Adrenal gland (tissue), 12 donors: Measurements from ENCODE around the gene SPATS2. TPM values are rescaled to one million over a fixed set of nuclear protein-coding genes. Genes with fewer than 3 reads are reported as not detected.
A peak's percentile ranks its signal among the peaks of the same experiment; 100 is the strongest.

Experiments
- DNase-seq, 7 donors: peaks; one replicate each; pipeline ENCODE4 v3.0.0-alpha.2; 2019 to 2020
- H3K27ac ChIP-seq, 5 donors: fragments of 200-600 bp; sonication (generic) in 4 of 5; 1 replicate in 3 of 5; 2 replicates in 2 of 5; pipeline versions ENCODE4 v1.5.1 to v1.8.0; 2016 to 2020; ENCODE audit warnings: mild to moderate bottlenecking in 1 of 5
- H3K27me3 ChIP-seq: fragments of 200-600 bp; 2 replicates; pipeline ENCODE4 v1.8.0; 2021
- H3K36me3 ChIP-seq, 2 donors: fragments of 200-600 bp; replicated peaks in 1 of 2; 1 replicate in 1 of 2; 2 replicates in 1 of 2; pipeline versions ENCODE4 v1.5.1 to v1.8.0; 2018 to 2022
- H3K4me1 ChIP-seq, 2 donors: fragments of 200-600 bp; replicated peaks in 1 of 2; 1 replicate in 1 of 2; 2 replicates in 1 of 2; pipeline versions ENCODE4 v1.5.1 to v1.8.0; 2018 to 2021
- H3K4me3 ChIP-seq, 4 donors: fragments of 200-600 bp; sonication (generic) in 3 of 4; one replicate each; pipeline ENCODE4 v1.5.1; 2016 to 2018
- H3K9me3 ChIP-seq, 3 donors: fragments of 200-600 bp; sonication (generic) in 1 of 3; replicated peaks in 1 of 3; 1 replicate in 2 of 3; 2 replicates in 1 of 3; pipeline versions ENCODE4 v1.5.1 to v1.8.0; 2016 to 2021
- POLR2A ChIP-seq, 2 donors: fragments of 450-650 bp; IDR thresholded peaks; one replicate each; pipeline ENCODE4 v1.6.1; 2017; ENCODE audit warnings: antibody characterized with exemption in 2 of 2, mild to moderate bottlenecking in 2 of 2, moderate library complexity in 1 of 2
- WGBS, 4 donors: extraction: QIAGEN DNeasy Blood & Tissue Kit in 2 of 4; methylation state at CpG; one replicate each; pipeline versions ENCODE4 v1.1.5 to v1.1.7; 2013 to 2017; 5-methylcytosine and 5-hydroxymethylcytosine counted together
- intact Hi-C, 2 donors: fragments of 100-400 bp; cut with DNase I; formaldehyde crosslinking; loops; one replicate each; pipeline versions ENCODE4 v1.14.1 to v1.15.0; 2022 to 2023
- polyA plus RNA-seq, 3 donors: library from polyadenylated mRNA; stranded (reverse); fragments of 200-250 nt in 2 of 3; fragments of 350-450 nt in 1 of 3; fragmentation: Illumina TruSeq in 1 of 3; extraction: RNeasy Lipid Tissue Mini Kit (QIAGEN cat#74804) in 1 of 3; gene quantifications; one replicate each; pipeline ENCODE4 v1.2.3, GENCODE V29; 2013 to 2014
- total RNA-seq, 9 donors: library from RNA; depleted of rRNA in 4 of 9; stranded (reverse); fragments of >200 nt in 4 of 9; fragments of 120-200 nt in 1 of 9; fragmentation: NEBNext Ultra II Directional in 1 of 9; extraction: Animal tissue kit (Norgen Biotek cat#: 25700) in 1 of 9; gene quantifications; one replicate each; pipeline versions ENCODE4 v1.1.0 to v1.2.4, GENCODE V29; 2013 to 2023
- TF ChIP-seq, protein P1 (sequence below), 6 experiments: fragments of 450-650 bp in 4 of 6; fragments of 200-600 bp in 2 of 6; sonication (generic) in 1 of 6; IDR thresholded peaks; 1 replicate in 5 of 6; 2 replicates in 1 of 6; pipeline versions ENCODE4 v1.5.1 to v1.8.0; 2016 to 2021; ENCODE audit warnings: antibody characterized with exemption in 6 of 6, mild to moderate bottlenecking in 2 of 6, moderate library complexity in 1 of 6
- donor health status: healthy with polysubstance abuse.
- donor health status: Bipolar disorder and iron deficiency.
- donor health status: DM: yes; HTN: yes; CAD: no.
- donor health status: DM: no; HTN: no; CAD: no.
- donor health status: DM: no; HTN: no; CAD: no.
- donor health status: DM: yes; HTN: yes; CAD: no.

The SPATS2 gene
- total and polyA plus RNA-seq, 12 donors = 4.9 to 23.1 (median 15.1) TPM

DNA sequence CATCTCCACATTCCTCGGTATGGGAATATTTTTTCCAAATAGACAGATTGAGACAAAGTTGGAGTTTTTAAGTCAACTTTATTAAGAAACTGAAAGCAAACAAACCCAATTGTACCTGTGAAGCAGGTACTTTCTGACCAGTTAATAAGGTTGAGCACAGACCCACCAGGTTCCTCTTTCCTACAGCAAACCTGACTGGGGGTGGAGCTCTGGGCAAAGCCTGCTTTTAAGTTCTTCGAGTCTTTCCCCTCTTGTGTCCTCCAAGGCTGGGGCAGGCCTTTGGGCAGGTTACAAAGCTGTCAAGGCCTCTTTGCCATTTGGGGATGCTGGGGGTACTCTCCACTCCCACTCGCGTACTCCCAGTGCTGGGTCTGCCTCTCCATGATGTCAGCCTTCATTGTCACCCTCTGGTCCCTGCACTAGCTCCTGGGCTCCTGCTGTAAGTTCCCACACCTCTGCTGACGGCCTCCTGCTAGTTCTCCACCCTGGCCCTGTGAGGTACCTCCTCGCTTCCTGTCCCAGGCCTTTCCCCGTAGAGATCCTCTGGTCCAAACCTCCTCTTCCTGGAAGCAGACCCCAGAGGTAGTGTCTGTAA, 174.7 kb downstream of the SPATS2 start:
- peak in 1 of 7 donors; percentile 5 for DNase-seq
- no peaks in the 10 kb centered on the region for H3K36me3 ChIP-seq
- no peak overlapping the region for H3K4me3 ChIP-seq
- no peaks in the 10 kb centered on the region for H3K27me3 ChIP-seq
- intact Hi-C loops = no loop called here
- peaks cover 13 to 16% of the 10 kb centered on the region in 2 donors for H3K4me1 ChIP-seq
- no peaks in the 10 kb centered on the region for H3K9me3 ChIP-seq
- WGBS, 4 donors = 83 to 91% (median 87%) methylated on average over 5 to 7 of the region's 7 CpGs
- TF ChIP-seq, protein P1, sequence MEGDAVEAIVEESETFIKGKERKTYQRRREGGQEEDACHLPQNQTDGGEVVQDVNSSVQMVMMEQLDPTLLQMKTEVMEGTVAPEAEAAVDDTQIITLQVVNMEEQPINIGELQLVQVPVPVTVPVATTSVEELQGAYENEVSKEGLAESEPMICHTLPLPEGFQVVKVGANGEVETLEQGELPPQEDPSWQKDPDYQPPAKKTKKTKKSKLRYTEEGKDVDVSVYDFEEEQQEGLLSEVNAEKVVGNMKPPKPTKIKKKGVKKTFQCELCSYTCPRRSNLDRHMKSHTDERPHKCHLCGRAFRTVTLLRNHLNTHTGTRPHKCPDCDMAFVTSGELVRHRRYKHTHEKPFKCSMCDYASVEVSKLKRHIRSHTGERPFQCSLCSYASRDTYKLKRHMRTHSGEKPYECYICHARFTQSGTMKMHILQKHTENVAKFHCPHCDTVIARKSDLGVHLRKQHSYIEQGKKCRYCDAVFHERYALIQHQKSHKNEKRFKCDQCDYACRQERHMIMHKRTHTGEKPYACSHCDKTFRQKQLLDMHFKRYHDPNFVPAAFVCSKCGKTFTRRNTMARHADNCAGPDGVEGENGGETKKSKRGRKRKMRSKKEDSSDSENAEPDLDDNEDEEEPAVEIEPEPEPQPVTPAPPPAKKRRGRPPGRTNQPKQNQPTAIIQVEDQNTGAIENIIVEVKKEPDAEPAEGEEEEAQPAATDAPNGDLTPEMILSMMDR (IDR thresholded peaks at IDR 0.05) = no peak
- TF ChIP-seq POLR2A (IDR thresholded peaks at IDR 0.05) = no peak
- H3K27ac ChIP-seq = no peak overlapping the region

DNA sequence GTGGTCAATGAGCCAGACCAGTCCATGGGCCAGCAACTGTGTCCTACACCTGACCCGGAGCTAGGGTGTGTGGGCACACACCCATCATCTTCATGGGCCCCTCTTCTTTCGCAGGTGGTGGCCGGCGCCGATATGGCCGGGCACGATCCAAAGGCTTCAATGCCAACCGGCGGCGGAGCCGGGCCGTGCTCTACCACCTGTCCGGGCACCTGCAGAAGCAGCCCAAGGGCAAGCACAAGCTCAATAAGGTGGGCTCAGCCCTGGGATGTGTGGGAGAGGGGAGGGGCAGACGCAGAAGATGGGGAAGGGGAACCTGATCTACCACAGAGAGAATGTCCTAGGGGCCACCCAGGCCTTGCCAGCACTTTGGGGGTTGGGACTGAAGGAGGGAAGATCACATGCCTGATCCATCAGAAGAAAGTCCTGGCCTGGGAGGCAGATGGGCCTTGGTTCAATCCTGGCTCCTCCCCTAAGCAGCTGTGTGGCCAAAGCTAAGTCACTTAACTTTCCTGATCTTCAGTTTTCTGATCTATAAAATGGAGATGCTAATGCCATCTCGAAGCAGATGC, 175.4 kb downstream of the SPATS2 start:
- intact Hi-C loops = no loop called here
- no peaks in the 10 kb centered on the region for H3K36me3 ChIP-seq
- H3K27me3 ChIP-seq = no peaks in the 10 kb centered on the region
- TF ChIP-seq POLR2A (IDR thresholded peaks at IDR 0.05) = no peak
- TF ChIP-seq, protein P1 (IDR thresholded peaks at IDR 0.05) = no peak
- no peak overlapping the region for H3K4me3 ChIP-seq
- H3K9me3 ChIP-seq = no peaks in the 10 kb centered on the region
- WGBS, 4 donors = 93 to 99% (median 96%) methylated on average over 9 to 15 of the region's 15 CpGs
- DNase-seq = peak in 1 of 7 donors; percentile 3
- H3K27ac ChIP-seq = no peak overlapping the region
- peaks cover 9 to 10% of the 10 kb centered on the region in 2 donors for H3K4me1 ChIP-seq

DNA sequence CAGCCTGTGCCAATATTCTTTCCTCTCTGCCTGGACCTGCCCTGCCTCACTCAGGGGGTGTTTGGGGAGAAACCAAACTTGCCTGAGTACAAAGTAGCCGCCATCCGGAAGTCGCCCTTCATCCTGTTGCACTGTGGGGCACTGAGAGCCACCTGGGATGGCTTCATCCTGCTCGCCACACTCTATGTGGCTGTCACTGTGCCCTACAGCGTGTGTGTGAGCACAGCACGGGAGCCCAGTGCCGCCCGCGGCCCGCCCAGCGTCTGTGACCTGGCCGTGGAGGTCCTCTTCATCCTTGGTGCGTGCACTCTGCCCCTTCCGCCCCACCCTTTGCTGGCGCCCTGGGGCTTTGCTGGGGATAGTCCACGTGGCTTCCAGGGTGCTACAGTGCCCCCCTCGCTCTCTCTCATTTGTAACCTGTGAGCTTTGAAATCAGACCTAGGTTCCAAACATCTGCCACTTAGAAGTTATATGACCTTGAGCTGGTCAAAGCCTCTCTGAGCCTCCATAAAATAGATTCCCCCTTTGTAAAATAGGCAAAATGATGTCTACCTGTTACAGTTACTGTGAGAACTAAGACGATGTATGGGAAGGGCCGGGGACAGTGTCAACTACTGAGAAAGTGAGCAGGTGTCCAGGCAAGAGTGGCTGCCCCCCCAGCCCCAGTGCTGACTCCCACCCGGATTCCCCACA, 176.1 kb downstream of the SPATS2 start:
- H3K9me3 ChIP-seq = no peaks in the 10 kb centered on the region
- peak in 1 of 7 donors; percentile 8 for DNase-seq
- H3K36me3 ChIP-seq = no peaks in the 10 kb centered on the region
- H3K27ac ChIP-seq = no peak overlapping the region
- H3K27me3 ChIP-seq = peaks cover 1% of the 10 kb centered on the region
- intact Hi-C loops = no loop called here
- no peak overlapping the region for H3K4me3 ChIP-seq
- peaks cover 2 to 3% of the 10 kb centered on the region in 2 donors for H3K4me1 ChIP-seq
- WGBS, 4 donors = 75 to 79% (median 78%) methylated on average over 10 to 20 of the region's 20 CpGs
- TF ChIP-seq POLR2A (IDR thresholded peaks at IDR 0.05) = no peak
- TF ChIP-seq, protein P1 (IDR thresholded peaks at IDR 0.05) = no peak

DNA sequence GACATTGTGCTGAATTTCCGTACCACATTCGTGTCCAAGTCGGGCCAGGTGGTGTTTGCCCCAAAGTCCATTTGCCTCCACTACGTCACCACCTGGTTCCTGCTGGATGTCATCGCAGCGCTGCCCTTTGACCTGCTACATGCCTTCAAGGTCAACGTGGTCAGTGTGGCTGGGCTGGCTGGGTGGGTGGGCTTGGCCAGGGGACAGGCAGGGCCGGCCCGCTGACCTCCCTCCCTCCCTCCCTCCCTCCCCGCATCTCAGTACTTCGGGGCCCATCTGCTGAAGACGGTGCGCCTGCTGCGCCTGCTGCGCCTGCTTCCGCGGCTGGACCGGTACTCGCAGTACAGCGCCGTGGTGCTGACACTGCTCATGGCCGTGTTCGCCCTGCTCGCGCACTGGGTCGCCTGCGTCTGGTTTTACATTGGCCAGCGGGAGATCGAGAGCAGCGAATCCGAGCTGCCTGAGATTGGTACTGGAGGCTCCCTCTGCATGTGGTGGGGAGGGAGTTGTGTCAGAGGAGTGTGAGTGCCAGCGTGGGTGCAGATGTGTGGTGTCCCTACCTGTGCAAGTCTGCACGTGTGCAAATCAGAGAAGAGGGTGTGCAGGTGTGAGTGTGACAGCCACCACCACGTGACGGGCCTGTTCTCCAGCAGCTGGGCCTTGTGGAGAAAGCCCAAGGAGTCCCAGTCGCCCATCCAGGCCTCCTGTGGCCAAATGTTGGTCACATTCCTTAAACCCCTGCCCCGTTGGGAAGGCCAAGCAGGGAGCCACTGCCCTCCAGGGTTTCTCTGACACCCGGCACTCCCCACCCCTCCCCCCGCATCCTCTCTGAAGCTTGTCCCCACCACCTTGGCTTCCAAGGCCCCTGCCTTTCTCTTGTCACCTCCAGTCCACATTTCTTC, 176.9 kb downstream of the SPATS2 start:
- no peak overlapping the region for H3K4me3 ChIP-seq
- H3K36me3 ChIP-seq = no peaks in the 10 kb centered on the region
- no peak for DNase-seq
- no peak overlapping the region for H3K27ac ChIP-seq
- peaks cover 7% of the 10 kb centered on the region in 2 donors for H3K4me1 ChIP-seq
- H3K9me3 ChIP-seq = no peaks in the 10 kb centered on the region
- intact Hi-C loops = no loop called here
- no peak for TF ChIP-seq POLR2A (IDR thresholded peaks at IDR 0.05)
- TF ChIP-seq, protein P1 (IDR thresholded peaks at IDR 0.05) = no peak
- 53 to 68% (median 63%) methylated on average over 16 to 39 of the region's 39 CpGs for WGBS, 4 donors
- H3K27me3 ChIP-seq = peaks cover 4% of the 10 kb centered on the region
